MM.1S (cell line): ENCODE measurements around the gene CREM.

ENCODE experiments used
- EZH2 ChIP-seq: fragments of 300-600 bp; sonication (generic); optimal IDR thresholded peaks from 2 replicates; pipeline ENCODE3; 2017; ENCODE audit warnings: low read depth, mild to moderate bottlenecking, antibody characterized with exemption, low read length, mixed read lengths
- EZH2phosphoT487 ChIP-seq: fragments of 300-600 bp; sonication (generic); IDR thresholded peaks from 2 replicates; pipeline ENCODE4 v1.6.1; 2018; ENCODE audit warnings: antibody characterized with exemption, low read length
- TF ChIP-seq, protein P1 (sequence below): fragments of 300-600 bp; sonication (generic); IDR thresholded peaks from 2 replicates; pipeline ENCODE4 v1.5.1; 2016; ENCODE audit warnings: antibody characterized with exemption, low read length, mixed read lengths

- TF ChIP-seq, protein P1, sequence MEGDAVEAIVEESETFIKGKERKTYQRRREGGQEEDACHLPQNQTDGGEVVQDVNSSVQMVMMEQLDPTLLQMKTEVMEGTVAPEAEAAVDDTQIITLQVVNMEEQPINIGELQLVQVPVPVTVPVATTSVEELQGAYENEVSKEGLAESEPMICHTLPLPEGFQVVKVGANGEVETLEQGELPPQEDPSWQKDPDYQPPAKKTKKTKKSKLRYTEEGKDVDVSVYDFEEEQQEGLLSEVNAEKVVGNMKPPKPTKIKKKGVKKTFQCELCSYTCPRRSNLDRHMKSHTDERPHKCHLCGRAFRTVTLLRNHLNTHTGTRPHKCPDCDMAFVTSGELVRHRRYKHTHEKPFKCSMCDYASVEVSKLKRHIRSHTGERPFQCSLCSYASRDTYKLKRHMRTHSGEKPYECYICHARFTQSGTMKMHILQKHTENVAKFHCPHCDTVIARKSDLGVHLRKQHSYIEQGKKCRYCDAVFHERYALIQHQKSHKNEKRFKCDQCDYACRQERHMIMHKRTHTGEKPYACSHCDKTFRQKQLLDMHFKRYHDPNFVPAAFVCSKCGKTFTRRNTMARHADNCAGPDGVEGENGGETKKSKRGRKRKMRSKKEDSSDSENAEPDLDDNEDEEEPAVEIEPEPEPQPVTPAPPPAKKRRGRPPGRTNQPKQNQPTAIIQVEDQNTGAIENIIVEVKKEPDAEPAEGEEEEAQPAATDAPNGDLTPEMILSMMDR: no peak
- TF ChIP-seq EZH2: no peak
- TF ChIP-seq EZH2phosphoT487: no peak
Measured at GRCh38 chr10:35140727-35141126, 14.1 kb downstream of the CREM start.
